B cell (primary cell): Measurements from ENCODE around the gene SLC5A10.

Experiments
- EZH2 ChIP-seq: IDR thresholded peaks from 2 replicates; pipeline ENCODE4 v1.6.1; 2012; ENCODE audit warnings: borderline replicate concordance, low read depth, mild to moderate bottlenecking, moderate library complexity, low read length; ENCODE audit not compliant: insufficient read depth, poor library complexity, severe bottlenecking
- TF ChIP-seq, protein P1 (sequence below): fragments of 200-600 bp; IDR thresholded peaks from one replicate; pipeline ENCODE4 v1.8.0; 2022; ENCODE audit warnings: antibody characterized with exemption, mild to moderate bottlenecking

DNA sequence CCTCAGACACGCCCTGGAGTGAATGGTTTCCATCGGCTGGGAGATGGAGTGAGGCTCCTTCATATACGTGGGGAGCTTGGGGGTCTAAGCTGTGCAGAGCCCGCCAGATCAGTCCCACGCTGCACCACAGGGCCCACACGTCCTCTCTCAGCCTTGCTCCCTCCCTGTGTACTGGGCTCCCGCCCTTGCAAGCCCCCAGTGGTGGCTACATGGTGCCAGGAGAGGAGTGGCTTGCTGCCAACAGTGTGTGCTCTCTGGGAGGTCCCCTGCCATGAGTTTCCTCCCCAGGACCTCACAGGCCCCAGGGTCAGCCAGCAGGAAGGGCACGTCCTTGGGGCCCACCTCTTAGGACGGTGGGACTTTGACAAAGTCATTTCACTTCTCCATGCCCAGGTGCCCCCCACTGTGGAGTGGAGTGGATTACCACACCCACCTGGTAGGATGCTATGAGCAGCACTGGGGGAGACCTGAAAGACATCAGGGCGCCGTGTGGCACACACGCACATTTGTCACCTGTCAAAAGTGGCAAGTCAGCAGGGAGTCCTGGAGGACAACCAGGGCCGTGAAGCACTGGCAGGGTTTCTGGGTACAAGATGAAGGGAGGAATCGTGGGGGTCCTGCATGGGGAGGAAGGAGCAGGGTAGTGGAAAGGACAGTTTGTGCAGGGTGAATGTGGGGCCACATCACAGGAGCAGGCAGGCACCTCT is 13.7 kb downstream of the SLC5A10 start:
- no peak for TF ChIP-seq EZH2
- TF ChIP-seq, protein P1, sequence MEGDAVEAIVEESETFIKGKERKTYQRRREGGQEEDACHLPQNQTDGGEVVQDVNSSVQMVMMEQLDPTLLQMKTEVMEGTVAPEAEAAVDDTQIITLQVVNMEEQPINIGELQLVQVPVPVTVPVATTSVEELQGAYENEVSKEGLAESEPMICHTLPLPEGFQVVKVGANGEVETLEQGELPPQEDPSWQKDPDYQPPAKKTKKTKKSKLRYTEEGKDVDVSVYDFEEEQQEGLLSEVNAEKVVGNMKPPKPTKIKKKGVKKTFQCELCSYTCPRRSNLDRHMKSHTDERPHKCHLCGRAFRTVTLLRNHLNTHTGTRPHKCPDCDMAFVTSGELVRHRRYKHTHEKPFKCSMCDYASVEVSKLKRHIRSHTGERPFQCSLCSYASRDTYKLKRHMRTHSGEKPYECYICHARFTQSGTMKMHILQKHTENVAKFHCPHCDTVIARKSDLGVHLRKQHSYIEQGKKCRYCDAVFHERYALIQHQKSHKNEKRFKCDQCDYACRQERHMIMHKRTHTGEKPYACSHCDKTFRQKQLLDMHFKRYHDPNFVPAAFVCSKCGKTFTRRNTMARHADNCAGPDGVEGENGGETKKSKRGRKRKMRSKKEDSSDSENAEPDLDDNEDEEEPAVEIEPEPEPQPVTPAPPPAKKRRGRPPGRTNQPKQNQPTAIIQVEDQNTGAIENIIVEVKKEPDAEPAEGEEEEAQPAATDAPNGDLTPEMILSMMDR = no peak
